ENCODE measurements around the gene AFAP1L2. TPM values are rescaled to one million over a fixed set of nuclear protein-coding genes. Genes with fewer than 3 reads are reported as not detected.

AFAP1L2 gene
- total RNA-seq, 1 experiment from 2014 or later = not detected

GRCh38 chr10:114380060-114380459, 24.2 kb downstream of the AFAP1L2 start:
- H3K27ac ChIP-seq (ENCODE audit: low read depth, low read length, poor library complexity, severe bottlenecking) = no peak overlapping the region

GRCh38 chr10:114379631-114380041, 24.7 kb downstream of the AFAP1L2 start:
- POLR2A ChIA-PET (ENCODE audit: low non-redundant PET) = no interaction called here
- intact Hi-C loops (cut with micrococcal nuclease; ENCODE audit: unreplicated experiment) = no loop called here
- Histone ChIP-seq H3K4me3 (ENCODE audit: low read depth, low read length, poor library complexity, severe bottlenecking) (no peak overlapping the region), H3K9me3 (ENCODE audit: low read depth, low read length, poor library complexity, severe bottlenecking) (no peaks in the 10 kb centered on the region), H3K4me1 (ENCODE audit: insufficient read depth, low read length, poor library complexity, severe bottlenecking) (no peaks in the 10 kb centered on the region), H3K27me3 (replicated peaks; ENCODE audit: insufficient read depth, low read depth, low read length, poor library complexity) (peaks cover 37% of the 10 kb centered on the region), H3K27ac (ENCODE audit: low read depth, low read length, poor library complexity, severe bottlenecking) (no peak overlapping the region), H3K36me3 (ENCODE audit: insufficient read depth, low read length, poor library complexity, severe bottlenecking) (no peaks in the 10 kb centered on the region)
- BruUV-seq (replicated peaks) = no TSS peak
- DNase-seq (ENCODE audit: low spot score) = no peak
- CTCF ChIA-PET = no interaction called here
- TF ChIP-seq, protein P1, sequence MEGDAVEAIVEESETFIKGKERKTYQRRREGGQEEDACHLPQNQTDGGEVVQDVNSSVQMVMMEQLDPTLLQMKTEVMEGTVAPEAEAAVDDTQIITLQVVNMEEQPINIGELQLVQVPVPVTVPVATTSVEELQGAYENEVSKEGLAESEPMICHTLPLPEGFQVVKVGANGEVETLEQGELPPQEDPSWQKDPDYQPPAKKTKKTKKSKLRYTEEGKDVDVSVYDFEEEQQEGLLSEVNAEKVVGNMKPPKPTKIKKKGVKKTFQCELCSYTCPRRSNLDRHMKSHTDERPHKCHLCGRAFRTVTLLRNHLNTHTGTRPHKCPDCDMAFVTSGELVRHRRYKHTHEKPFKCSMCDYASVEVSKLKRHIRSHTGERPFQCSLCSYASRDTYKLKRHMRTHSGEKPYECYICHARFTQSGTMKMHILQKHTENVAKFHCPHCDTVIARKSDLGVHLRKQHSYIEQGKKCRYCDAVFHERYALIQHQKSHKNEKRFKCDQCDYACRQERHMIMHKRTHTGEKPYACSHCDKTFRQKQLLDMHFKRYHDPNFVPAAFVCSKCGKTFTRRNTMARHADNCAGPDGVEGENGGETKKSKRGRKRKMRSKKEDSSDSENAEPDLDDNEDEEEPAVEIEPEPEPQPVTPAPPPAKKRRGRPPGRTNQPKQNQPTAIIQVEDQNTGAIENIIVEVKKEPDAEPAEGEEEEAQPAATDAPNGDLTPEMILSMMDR (conservative IDR thresholded peaks at IDR 0.05; ENCODE audit: low read depth, low read length) = no peak
- no peak for TF ChIP-seq EZH2 (IDR thresholded peaks at IDR 0.05; ENCODE audit: borderline replicate concordance, low read depth, low read length, poor library complexity, severe bottlenecking)

More at GRCh38 chr10:114380060-114380459, 24.2 kb downstream of the AFAP1L2 start:
- no peaks in the 10 kb centered on the region for H3K36me3 ChIP-seq (ENCODE audit: insufficient read depth, low read length, poor library complexity, severe bottlenecking)
- H3K4me1 ChIP-seq (ENCODE audit: insufficient read depth, low read length, poor library complexity, severe bottlenecking) = no peaks in the 10 kb centered on the region
- ChIA-PET CTCF (no interaction called here), POLR2A (ENCODE audit: low non-redundant PET) (no interaction called here)
- BruUV-seq (replicated peaks) = no TSS peak
- no peaks in the 10 kb centered on the region for H3K9me3 ChIP-seq (ENCODE audit: low read depth, low read length, poor library complexity, severe bottlenecking)
- DNase-seq (ENCODE audit: low spot score) = no peak
- TF ChIP-seq, protein P1 (conservative IDR thresholded peaks at IDR 0.05; ENCODE audit: low read depth, low read length) = no peak
- TF ChIP-seq EZH2 (IDR thresholded peaks at IDR 0.05; ENCODE audit: borderline replicate concordance, low read depth, low read length, poor library complexity, severe bottlenecking) = no peak
- H3K4me3 ChIP-seq (ENCODE audit: low read depth, low read length, poor library complexity, severe bottlenecking) = no peak overlapping the region
- H3K27me3 ChIP-seq (replicated peaks; ENCODE audit: insufficient read depth, low read depth, low read length, poor library complexity) = peaks cover 37% of the 10 kb centered on the region
- intact Hi-C loops (cut with micrococcal nuclease; ENCODE audit: unreplicated experiment) = no loop called here

- no peaks in the 10 kb centered on the region for H3K4me1 ChIP-seq (ENCODE audit: insufficient read depth, low read length, poor library complexity, severe bottlenecking)
- H3K4me3 ChIP-seq (ENCODE audit: low read depth, low read length, poor library complexity, severe bottlenecking) = no peak overlapping the region
- H3K27ac ChIP-seq (ENCODE audit: low read depth, low read length, poor library complexity, severe bottlenecking) = no peak overlapping the region
- no peak for DNase-seq (ENCODE audit: low spot score)
- intact Hi-C loops (cut with micrococcal nuclease; ENCODE audit: unreplicated experiment) = no loop called here
- H3K36me3 ChIP-seq (ENCODE audit: insufficient read depth, low read length, poor library complexity, severe bottlenecking) = no peaks in the 10 kb centered on the region
- peaks cover 25% of the 10 kb centered on the region for H3K27me3 ChIP-seq (replicated peaks; ENCODE audit: insufficient read depth, low read depth, low read length, poor library complexity)
- ChIA-PET CTCF (no interaction called here), POLR2A (ENCODE audit: low non-redundant PET) (no interaction called here)
- no peaks in the 10 kb centered on the region for H3K9me3 ChIP-seq (ENCODE audit: low read depth, low read length, poor library complexity, severe bottlenecking)
- no peak for TF ChIP-seq EZH2 (IDR thresholded peaks at IDR 0.05; ENCODE audit: borderline replicate concordance, low read depth, low read length, poor library complexity, severe bottlenecking)
- TF ChIP-seq, protein P1 (conservative IDR thresholded peaks at IDR 0.05; ENCODE audit: low read depth, low read length) = no peak
- BruUV-seq (replicated peaks) = no TSS peak
Measured at GRCh38 chr10:114376523-114376922, 27.8 kb downstream of the AFAP1L2 start.

Measured in A673 (cell line).